ENCODE results near the gene PRICKLE2.

PRICKLE2 gene

GRCh38 chr3:64187065-64187959, 38.0 kb downstream of the PRICKLE2 start:
- DNase-seq = no peak

DNA sequence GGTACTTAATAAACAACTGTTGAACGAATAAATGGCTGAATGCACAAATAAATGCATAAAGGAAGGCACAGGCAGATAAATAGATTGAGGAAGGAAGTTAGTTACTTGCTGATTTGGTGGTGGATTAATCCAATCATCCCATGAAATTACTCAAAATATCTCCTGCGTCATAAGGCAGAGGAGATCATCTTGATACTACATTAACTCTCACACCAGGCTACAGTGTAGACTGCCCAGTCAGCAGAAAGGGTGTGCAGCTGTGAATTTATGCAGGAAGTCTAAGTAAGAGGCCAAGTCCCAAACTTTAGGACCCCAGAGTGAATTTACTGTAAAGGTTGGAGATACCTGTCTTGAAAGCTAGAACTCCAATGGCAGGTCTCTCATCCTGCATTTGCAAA, 38.6 kb downstream of the PRICKLE2 start:
- no peak for DNase-seq

- no peak for DNase-seq
These were observed 39.8 kb downstream of the PRICKLE2 start for GRCh38 chr3:64185436-64185835.

GRCh38 chr3:64184621-64185020, 40.6 kb downstream of the PRICKLE2 start:
- no peak for DNase-seq

GRCh38 chr3:64179860-64180259, 45.4 kb downstream of the PRICKLE2 start:
- no peak for DNase-seq

DNA sequence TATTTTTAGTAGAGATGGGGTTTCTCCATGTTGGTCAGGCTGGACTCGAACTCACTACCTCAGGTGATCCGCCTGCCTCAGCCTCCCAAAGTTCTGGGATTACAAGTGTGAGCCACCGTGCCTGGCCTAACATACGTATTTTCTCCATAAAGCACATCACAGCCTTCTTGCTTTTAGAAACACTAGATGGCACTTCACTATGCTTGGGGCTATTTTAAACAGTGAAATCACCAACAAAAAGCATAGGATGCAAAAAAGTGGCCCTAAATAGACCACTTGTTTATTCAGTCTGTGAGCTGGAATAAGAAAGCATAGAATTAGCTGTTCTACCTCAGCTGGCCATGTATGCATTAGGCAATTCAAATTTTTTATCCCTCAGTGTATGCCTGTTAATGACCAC, 46.0 kb downstream of the PRICKLE2 start:
- DNase-seq = no peak

DNA sequence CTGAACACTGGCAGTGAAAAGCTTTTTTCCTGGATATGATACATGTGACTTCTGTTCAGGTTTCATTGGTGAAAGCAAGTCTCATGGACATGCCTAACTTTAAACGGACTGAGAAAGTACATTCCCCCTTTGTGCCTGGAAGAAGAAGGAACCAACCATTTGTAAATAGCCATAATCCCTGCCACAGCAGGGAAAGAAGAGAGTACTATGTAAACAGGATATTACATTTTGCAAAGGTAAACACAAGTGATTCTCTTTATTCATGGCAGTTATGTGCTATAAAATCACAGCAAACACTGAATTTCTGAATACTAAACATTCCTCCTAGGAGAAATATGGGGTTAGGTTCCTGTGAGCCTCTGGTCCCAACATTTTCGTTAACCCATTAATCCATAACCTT, 46.8 kb downstream of the PRICKLE2 start:
- no peak for DNase-seq

DNA sequence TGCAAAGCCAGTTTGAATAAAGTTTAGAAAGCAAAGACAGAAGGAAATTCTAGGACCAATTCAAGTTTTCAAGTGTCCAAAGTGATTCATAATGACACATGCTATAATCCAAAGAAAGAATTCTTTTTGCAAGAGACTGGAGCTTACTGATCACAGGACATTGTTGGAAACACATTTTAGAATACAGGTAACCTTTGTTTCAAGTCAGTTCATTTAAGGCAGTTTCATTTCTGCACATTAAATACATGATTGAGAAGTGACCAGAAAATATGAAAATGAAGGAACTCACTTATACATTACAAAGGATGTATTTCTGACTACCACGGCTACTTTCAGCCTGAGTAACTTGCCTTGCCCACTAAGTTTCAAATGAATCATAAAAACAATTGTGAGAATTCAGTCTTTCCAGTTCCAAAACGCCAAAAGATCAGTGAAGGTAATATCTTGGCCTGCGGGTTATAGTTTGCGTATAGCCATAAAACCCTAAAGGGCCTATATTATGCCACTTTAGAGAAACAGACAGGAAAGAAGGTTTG, 48.7 kb downstream of the PRICKLE2 start:
- no peak for DNase-seq

GRCh38 chr3:64174328-64174727, 50.9 kb downstream of the PRICKLE2 start:
- DNase-seq = no peak

GRCh38 chr3:64173563-64173962, 51.7 kb downstream of the PRICKLE2 start:
- no peak for DNase-seq

GRCh38 chr3:64170270-64170669, 55.0 kb downstream of the PRICKLE2 start:
- no peak for DNase-seq

DNA sequence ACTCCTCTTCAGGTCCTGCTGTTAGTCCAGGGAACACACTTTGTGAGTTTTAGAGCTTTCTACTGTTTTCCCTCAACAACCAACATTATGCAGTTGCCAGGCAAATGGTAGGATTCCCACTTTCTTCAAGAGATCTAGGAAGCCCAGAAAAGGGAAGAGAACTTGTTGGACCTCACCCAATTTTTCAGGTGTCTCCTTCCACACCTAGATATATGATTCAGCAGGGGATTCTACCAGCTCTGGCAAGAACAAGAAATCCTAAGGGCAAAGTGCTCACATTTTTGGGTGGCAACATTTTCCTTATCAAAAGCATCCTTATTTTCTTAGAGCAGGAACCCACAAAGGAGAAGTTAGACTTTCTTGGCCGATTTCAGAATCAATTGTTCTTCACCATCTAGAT, 57.4 kb downstream of the PRICKLE2 start:
- DNase-seq = no peak

DNA sequence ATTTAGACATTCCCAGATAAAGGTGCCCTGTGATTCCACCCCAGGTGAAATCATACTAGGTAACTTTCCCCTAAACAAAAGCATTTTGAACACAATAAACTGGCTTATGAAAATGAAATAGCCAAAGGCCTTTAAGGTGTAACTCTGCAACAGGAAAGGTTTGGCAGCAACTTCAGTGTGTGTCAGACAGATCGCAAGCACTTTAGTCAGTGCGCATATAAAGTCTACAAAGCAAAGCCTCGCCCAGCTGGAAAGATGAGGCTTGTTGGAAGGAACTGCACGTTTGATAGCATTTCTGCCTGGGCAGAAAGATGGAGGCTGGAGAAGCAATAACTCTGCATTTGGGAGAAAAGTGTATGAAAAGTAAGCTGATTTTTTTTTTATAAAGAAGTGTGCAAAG, 57.9 kb downstream of the PRICKLE2 start:
- no peak for DNase-seq

- no peak for DNase-seq
These were observed 58.6 kb downstream of the PRICKLE2 start for GRCh38 chr3:64166584-64167162.

DNA sequence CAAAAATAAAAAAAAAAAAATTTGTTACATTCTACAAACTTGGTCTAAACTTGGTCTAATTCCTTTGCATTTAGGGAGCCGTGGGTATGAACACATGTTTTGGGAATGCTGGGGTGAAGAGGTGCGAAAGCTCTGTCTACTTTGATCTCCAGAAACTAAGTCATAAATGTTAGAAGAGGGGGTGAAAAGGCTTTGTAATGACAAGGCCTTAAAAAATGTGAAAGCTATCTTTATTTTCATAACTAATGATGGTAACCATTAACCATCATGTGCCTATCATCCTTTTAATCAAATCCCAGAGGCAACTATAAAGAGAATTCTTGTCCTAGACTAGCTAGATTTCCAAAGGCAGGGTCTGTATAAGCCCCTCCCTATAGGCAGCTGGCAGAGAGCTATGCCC, 60.9 kb downstream of the PRICKLE2 start:
- DNase-seq = no peak

DNA sequence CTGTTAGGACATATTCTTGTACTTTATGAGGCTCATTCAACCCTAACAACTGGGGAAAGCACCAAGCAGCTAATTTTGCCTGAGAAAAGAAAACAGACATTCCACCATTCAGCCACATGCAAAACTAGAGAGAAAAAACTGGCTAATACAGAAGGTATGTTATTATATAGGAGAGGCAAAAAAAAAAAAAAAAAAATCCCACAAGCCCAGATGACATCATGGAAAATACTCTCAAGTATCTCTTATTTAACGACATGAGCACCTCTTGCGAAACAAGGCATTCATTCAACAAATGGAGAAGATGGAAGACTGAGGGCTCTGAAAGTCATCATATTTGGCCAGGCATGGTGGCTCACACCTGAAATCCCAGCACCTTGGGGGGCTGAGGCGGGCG, 61.5 kb downstream of the PRICKLE2 start:
- no peak for DNase-seq

DNA sequence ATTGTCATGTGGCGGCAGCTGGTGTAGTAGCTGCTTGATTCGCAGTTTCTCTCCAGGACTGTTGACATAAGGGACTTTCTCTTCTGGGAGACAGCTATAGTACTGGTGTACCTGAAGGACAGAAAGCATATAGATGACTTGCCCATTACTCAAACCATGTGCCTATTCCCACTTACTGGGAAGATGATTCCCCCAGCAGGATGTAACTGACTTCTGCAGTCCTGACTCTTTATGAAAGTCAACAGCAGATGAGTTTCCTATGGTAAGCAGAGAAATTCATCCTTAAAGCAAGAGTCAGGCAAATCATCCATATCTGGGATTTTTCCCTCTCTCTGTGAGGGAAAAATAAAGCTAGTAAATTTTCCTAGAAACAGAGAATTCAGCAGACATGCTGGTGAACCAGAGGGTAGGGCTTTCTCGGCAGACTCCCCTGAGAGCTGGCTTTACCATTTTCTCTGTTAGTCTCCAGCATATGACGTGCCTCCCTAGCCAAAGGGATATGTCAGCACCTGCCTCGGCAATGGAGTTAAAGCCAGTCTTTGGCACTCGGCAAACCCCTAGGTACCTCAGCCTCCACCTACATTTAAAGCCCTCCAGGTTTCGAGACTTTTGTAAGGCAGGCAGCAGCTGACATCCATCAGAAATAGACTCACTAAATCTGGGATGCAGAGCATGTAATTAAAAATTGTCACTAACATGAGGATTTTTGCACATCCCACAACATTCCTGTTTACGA, 62.1 kb downstream of the PRICKLE2 start:
- no peak for DNase-seq

- DNase-seq = no peak
These were observed 63.7 kb downstream of the PRICKLE2 start for GRCh38 chr3:64161481-64161952.

DNA sequence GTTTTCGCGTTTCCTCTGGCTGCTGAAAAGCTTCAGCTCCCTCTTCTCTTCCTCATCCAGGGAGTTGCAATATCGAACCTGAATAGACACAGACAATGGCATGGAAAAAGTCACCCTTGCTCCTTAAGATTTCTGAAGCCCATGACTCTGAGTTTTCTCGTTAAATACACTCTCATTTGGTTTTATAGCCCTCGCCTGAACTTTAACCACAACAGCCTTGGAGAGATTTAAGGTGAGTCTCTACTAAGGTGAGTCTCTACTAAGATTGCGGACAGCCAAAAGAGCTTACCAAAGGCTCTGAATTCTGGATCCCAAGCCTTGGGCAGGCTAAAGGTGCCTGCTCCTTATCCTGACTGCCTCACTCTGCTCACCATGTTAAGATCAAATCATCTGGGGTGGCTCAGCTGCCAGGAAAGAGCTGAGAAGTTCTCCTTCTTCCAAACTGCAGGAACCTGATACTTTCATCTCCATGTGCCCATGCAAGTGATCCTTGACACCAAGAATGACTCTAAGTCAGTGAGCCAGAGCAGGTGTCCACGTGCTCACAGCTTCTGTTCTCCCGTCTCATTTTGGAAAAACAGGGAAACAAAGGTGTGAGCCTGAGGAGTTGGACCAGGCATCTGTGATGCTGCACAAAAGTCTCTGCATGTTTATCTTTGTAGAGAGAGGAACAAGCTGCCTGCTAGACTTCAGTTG, 65.1 kb downstream of the PRICKLE2 start:
- DNase-seq = no peak

GRCh38 chr3:64158334-64158733, 66.9 kb downstream of the PRICKLE2 start:
- DNase-seq = no peak

DNA sequence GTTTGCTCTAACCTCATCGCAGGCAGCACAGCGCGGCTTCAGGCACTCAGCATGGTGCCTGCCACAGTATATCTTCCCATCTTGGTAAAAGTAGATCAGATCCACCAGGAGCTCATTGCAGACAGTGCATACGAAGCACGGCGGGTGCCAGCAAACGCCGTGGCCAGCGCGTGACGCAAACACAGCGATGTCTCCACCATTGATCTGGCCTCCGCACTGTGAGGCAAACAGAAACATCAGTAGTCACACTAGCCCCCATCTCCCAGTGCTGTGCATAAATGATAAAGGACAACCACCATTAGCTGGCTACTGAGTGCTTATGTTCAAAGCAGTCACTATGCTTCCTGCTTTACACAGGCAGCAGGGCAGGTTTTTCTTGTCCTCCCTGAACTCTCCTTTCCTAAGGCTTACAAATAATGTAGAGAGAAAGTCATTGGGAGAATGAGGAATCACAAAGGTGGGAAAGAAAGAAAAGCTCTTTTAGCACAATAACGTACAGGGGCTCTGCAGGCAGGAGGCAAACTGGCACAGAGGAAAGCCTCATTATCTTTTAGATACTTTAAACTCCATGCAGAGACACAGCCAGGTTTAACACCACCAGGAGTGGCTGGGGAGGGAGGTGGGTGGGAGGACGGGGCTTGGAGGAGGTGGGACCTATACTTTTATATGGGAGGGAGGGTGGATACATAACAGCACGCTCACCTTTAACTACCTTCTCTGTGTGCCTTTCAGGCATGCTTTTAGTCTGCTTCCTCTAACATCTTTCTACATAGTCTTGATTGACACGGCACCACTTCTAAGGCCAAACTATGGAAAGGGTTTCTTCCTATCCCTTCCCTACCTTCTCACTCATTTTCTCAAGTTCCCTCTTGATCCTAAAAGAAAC, 67.9 kb downstream of the PRICKLE2 start:
- DNase-seq = no peak

DNA sequence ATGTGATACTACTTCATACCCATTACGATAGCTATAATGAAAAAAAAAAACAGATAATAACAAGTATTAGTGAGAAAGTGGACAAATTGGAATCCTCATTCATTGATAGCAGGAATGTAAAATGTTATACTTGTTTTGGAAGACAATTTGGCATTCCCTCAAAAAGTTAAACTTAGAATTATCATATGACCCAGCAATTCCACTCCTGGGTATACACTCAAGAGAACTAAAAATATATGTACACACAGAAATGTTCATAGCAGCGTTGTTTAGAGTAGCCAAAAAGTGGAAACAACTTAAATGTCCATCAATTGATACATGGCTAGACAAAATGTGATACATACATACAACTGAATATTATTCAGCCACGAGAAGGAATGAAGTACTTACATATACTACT, 69.9 kb downstream of the PRICKLE2 start:
- no peak for DNase-seq
